Endothelial cell of umbilical vein (primary cell): Measurements from ENCODE around the gene GNRHR. TPM values are rescaled to one million over a fixed set of nuclear protein-coding genes. Genes with fewer than 3 reads are reported as not detected.

Experiments
- BruUV-seq: library from RNA; stranded (reverse); fragments of 400-500 nt; replicated peaks from 2 replicates; lab custom pipeline; 2021; lab: Mats Ljungman, UMichigan
- CTCF ChIA-PET: fragments of 300-600, 350-600 bp; sonication (Branson Sonifier 250); formaldehyde crosslinking; loops from one replicate; lab custom pipeline; 2021; ENCODE audit warnings: antibody characterized with exemption, inconsistent platforms; lab: Charles Lee
- POLR2A ChIA-PET: fragments of 300-600, 350-600 bp; sonication (Branson Sonifier 250); formaldehyde crosslinking; loops from one replicate; lab custom pipeline; 2021; ENCODE audit warnings: antibody characterized with exemption, inconsistent platforms; lab: Charles Lee
- DNase-seq: peaks from one replicate; pipeline ENCODE4 v3.0.0-alpha.2; 2011; ENCODE audit warnings: low read depth, low spot score
- FAIRE-seq: peaks from 2 replicates; lab custom pipeline; 2011; peaks lifted over from hg19 to GRCh38; lab: Jason Lieb, UNC
- H2AFZ ChIP-seq: 2 replicates; pipeline ENCODE4 v1.6.0; 2012; ENCODE audit warnings: low read depth, low read length, control low read depth, inconsistent platforms
- H3K27ac ChIP-seq: 2 replicates; pipeline ENCODE4 v1.5.1; 2011; ENCODE audit warnings: low read depth, mild to moderate bottlenecking, control low read depth, low read length, moderate library complexity; ENCODE audit not compliant: insufficient read depth
- H3K27me3 ChIP-seq, 2 experiments: 2 replicates each; pipeline versions ENCODE4 v1.6.0 to v1.6.1; 2011; ENCODE audit warnings: low read length in 2 of 2, mixed read lengths in 1 of 2; ENCODE audit not compliant: control insufficient read depth in 2 of 2, insufficient read depth in 2 of 2
- H3K36me3 ChIP-seq, 2 experiments: 2 replicates in 1 of 2; 3 replicates in 1 of 2; pipeline ENCODE4 v1.5.1; 2011; ENCODE audit warnings: low read length in 2 of 2, mild to moderate bottlenecking in 1 of 2, moderate library complexity in 1 of 2; ENCODE audit not compliant: control insufficient read depth in 2 of 2, insufficient read depth in 2 of 2; ENCODE audit errors: extremely low read depth in 1 of 2
- H3K4me1 ChIP-seq: 3 replicates; pipeline ENCODE4 v1.5.1; 2011; ENCODE audit warnings: mild to moderate bottlenecking, low read length; ENCODE audit not compliant: control insufficient read depth, insufficient read depth; ENCODE audit errors: extremely low read depth
- H3K4me2 ChIP-seq: 2 replicates; pipeline ENCODE4 v1.6.1; 2011; ENCODE audit warnings: low read length, control low read depth, mixed read lengths; ENCODE audit not compliant: insufficient read depth
- H3K4me3 ChIP-seq, 3 experiments: fragments of 200-600 bp in 1 of 3; sonication (generic), shearing (Covaris generic) in 1 of 3; replicated peaks in 1 of 3; 2 replicates each; pipeline ENCODE4 v1.5.1; 2011 to 2016; ENCODE audit warnings: control low read depth in 3 of 3, low read length in 3 of 3, mild to moderate bottlenecking in 2 of 3, inconsistent platforms in 1 of 3, low read depth in 1 of 3, moderate library complexity in 1 of 3; ENCODE audit not compliant: insufficient read depth in 1 of 3
- H3K79me2 ChIP-seq: 2 replicates; pipeline ENCODE4 v1.6.0; 2012; ENCODE audit warnings: low read length, inconsistent platforms; ENCODE audit not compliant: control insufficient read depth, insufficient read depth
- H3K9ac ChIP-seq: replicated peaks from 2 replicates; pipeline ENCODE3; 2011; ENCODE audit warnings: low read length, control low read depth; ENCODE audit not compliant: insufficient read depth; ENCODE audit errors: extremely low read depth
- H3K9me1 ChIP-seq: replicated peaks from 3 replicates; pipeline ENCODE4 v1.6.0; 2011; ENCODE audit warnings: mild to moderate bottlenecking, low read length; ENCODE audit not compliant: control insufficient read depth, insufficient read depth; ENCODE audit errors: extremely low read depth
- H3K9me3 ChIP-seq: replicated peaks from 2 replicates; pipeline ENCODE4 v1.5.1; 2012; ENCODE audit warnings: low read length, inconsistent platforms; ENCODE audit not compliant: control insufficient read depth, insufficient read depth
- H4K20me1 ChIP-seq: replicated peaks from 2 replicates; pipeline ENCODE3; 2011; ENCODE audit warnings: mild to moderate bottlenecking, low read length; ENCODE audit not compliant: control insufficient read depth, insufficient read depth; ENCODE audit errors: extremely low read depth
- CTCF ChIP-seq, 2 donors: IDR thresholded peaks; 1 replicate in 1 of 2; 2 replicates in 1 of 2; pipeline ENCODE4 v1.5.1; 2011; ENCODE audit warnings: low read length in 2 of 2, mild to moderate bottlenecking in 2 of 2, moderate library complexity in 2 of 2, control low read depth in 1 of 2, inconsistent platforms in 1 of 2, low read depth in 1 of 2; ENCODE audit not compliant: insufficient read depth in 1 of 2; ENCODE audit errors: extremely low read depth in 1 of 2
- EZH2 ChIP-seq: IDR thresholded peaks from 2 replicates; pipeline ENCODE4 v1.6.1; 2012; ENCODE audit warnings: borderline replicate concordance, low read depth, mild to moderate bottlenecking, moderate library complexity, low read length, inconsistent platforms; ENCODE audit not compliant: severe bottlenecking
- FOS ChIP-seq: IDR thresholded peaks from 2 replicates; pipeline ENCODE4 v1.6.1; 2011; ENCODE audit warnings: mild to moderate bottlenecking, low read length, moderate library complexity, borderline replicate concordance; ENCODE audit not compliant: insufficient read depth
- GATA2 ChIP-seq: IDR thresholded peaks from 2 replicates; pipeline ENCODE4 v1.7.0; 2011; ENCODE audit warnings: low read depth, mild to moderate bottlenecking, moderate library complexity, mixed read lengths, low read length; ENCODE audit not compliant: insufficient read length, insufficient read depth
- JUN ChIP-seq: IDR thresholded peaks from 2 replicates; pipeline ENCODE4 v1.6.1; 2011; ENCODE audit warnings: borderline replicate concordance, low read depth; ENCODE audit not compliant: insufficient read length, insufficient read depth
- MAX ChIP-seq: IDR thresholded peaks from 2 replicates; pipeline ENCODE4 v1.6.1; 2011; ENCODE audit not compliant: insufficient read depth, insufficient read length
- MYC ChIP-seq: IDR thresholded peaks from one replicate; pipeline ENCODE4 v1.6.1; 2011; ENCODE audit warnings: mild to moderate bottlenecking, low read depth, low read length
- POLR2A ChIP-seq: IDR thresholded peaks from 2 replicates; pipeline ENCODE4 v1.6.1; 2012; ENCODE audit warnings: low read depth, mild to moderate bottlenecking, control low read depth, low read length
- POLR2AphosphoS5 ChIP-seq: IDR thresholded peaks from 2 replicates; pipeline ENCODE4 v1.6.1; 2012; ENCODE audit warnings: low read depth, mild to moderate bottlenecking, control low read depth, low read length, moderate library complexity; ENCODE audit not compliant: insufficient read depth
- dilution Hi-C: fragments of 300-500 bp; cut with MboI; formaldehyde crosslinking; loops from one replicate; pipeline ENCODE4 v1.15.0; 2019; ENCODE audit warnings: low sequenced_read_pairs; ENCODE audit not compliant: extremely low pct_ligation_motif_present
- intact Hi-C: fragments of 100-400 bp; cut with micrococcal nuclease; formaldehyde crosslinking; loops from one replicate; pipeline ENCODE4 v1.10.0; 2022
- polyA plus RNA-seq, 4 experiments: library from polyadenylated mRNA; depleted of rRNA in 3 of 4; stranded (reverse) in 3 of 4; unstranded in 1 of 4; fragments of >200 nt; gene quantifications; 2 replicates each; pipeline versions ENCODE4 v1.2.1 to v1.2.3, GENCODE V29; 2011 to 2012; ENCODE audit warnings: missing spikeins in 1 of 4
- total RNA-seq: library from RNA; stranded (reverse); gene quantifications from 2 replicates; pipeline ENCODE4 v1.2.3, GENCODE V29; 2021

GNRHR gene
- total and polyA plus RNA-seq, 2 donors (not counting 3 experiments of a cell fraction or from before 2014, with no cell fraction given), result not detected

- Histone ChIP-seq H3K36me3 (peaks cover 0 to 2% of the 10 kb centered on the region in 2 experiments), H3K27me3 (no peaks in the 10 kb centered on the region), H3K9ac (peak overlapping the region; percentile 97), H3K9me3 (no peaks in the 10 kb centered on the region), H3K4me2 (peak overlapping the region; percentile 96), H3K4me1 (peaks cover 21% of the 10 kb centered on the region), H3K79me2 (peaks cover 65% of the 10 kb centered on the region), H3K9me1 (no peaks in the 10 kb centered on the region), H3K27ac (peak overlapping the region; percentile 88), H3K4me3 (peak overlapping the region; percentile 66 to 86 (median 84)), H4K20me1 (peaks cover 3% of the 10 kb centered on the region), H2AFZ (no peak overlapping the region)
- TF ChIP-seq POLR2AphosphoS5, result no peak
- no peak for TF ChIP-seq CTCF (IDR thresholded peaks at IDR 0.05; ENCODE audit: extremely low read depth in 1 of 2, insufficient read depth in 1 of 2, low read depth in 1 of 2, low read length in 2 of 2)
- TF ChIP-seq FOS, result no peak
- TF ChIP-seq GATA2, result no peak
- TF ChIP-seq MYC, result no peak
- no peak for TF ChIP-seq JUN
- TF ChIP-seq MAX, result no peak
- no peak for TF ChIP-seq EZH2
- no peak for TF ChIP-seq POLR2A
- DNase-seq, result no peak
- dilution Hi-C loops (no loop called here), intact Hi-C loops (loop anchor here (2.0 kb wide), 1 partner anchor 47 kb away; no protein-coding TSS in a partner anchor)
- POLR2A ChIA-PET, result no interaction called here
- no peak for FAIRE-seq
- CTCF ChIA-PET, result interaction anchor here (0.7 to 2.5 kb wide), 4 partner anchors 14 to 47 kb away, joined by 3 to 21 read pairs (median 5); no protein-coding TSS in a partner anchor
- no TSS peak for BruUV-seq
Measured at GRCh38 chr4:67699603-67700002, 54.6 kb downstream of the GNRHR start.
